H1 (cell line): ENCODE results near the gene TNKS2. TPM values are rescaled to one million over a fixed set of nuclear protein-coding genes. Genes with fewer than 3 reads are reported as not detected.

Experiments used
- ATF3 ChIP-seq: IDR thresholded peaks from 2 replicates; pipeline ENCODE4 v1.6.1; 2011; ENCODE audit warnings: low read depth, mild to moderate bottlenecking, low read length; ENCODE audit not compliant: insufficient read depth
- CHD7 ChIP-seq: fragments of 300-600 bp; sonication (generic); IDR thresholded peaks from 2 replicates; pipeline ENCODE4 v1.7.1; 2012; ENCODE audit warnings: low read length, moderate library complexity, mild to moderate bottlenecking, inconsistent platforms; ENCODE audit not compliant: insufficient replicate concordance
- HDAC2 ChIP-seq, 2 experiments: fragments of 300-600 bp in 1 of 2; sonication (generic) in 1 of 2; IDR thresholded peaks; 2 replicates each; pipeline ENCODE4 v1.6.1; 2011 to 2012; ENCODE audit warnings: low read depth in 2 of 2, low read length in 2 of 2, mild to moderate bottlenecking in 2 of 2, moderate library complexity in 2 of 2, borderline replicate concordance in 1 of 2, inconsistent platforms in 1 of 2
- JUND ChIP-seq: IDR thresholded peaks from 2 replicates; pipeline ENCODE4 v1.6.1; 2011; ENCODE audit warnings: mild to moderate bottlenecking, improper control_type of control experiment, low read length
- NRF1 ChIP-seq: IDR thresholded peaks from 2 replicates; pipeline ENCODE4 v1.6.1; 2011; ENCODE audit warnings: mild to moderate bottlenecking, low read depth, low read length, improper control_type of control experiment
- POLR2A ChIP-seq, 2 experiments: IDR thresholded peaks; 1 replicate in 1 of 2; 2 replicates in 1 of 2; pipeline ENCODE4 v1.6.1; 2011; ENCODE audit warnings: low read depth in 2 of 2, low read length in 2 of 2, mild to moderate bottlenecking in 2 of 2; ENCODE audit errors: control extremely low read depth in 1 of 2
- SIN3A ChIP-seq, 2 experiments: IDR thresholded peaks in 1 of 2; conservative IDR thresholded peaks in 1 of 2; 2 replicates each; pipeline ENCODE4 v1.6.1; 2011 to 2012; ENCODE audit warnings: low read length in 2 of 2, improper control_type of control experiment in 1 of 2, low read depth in 1 of 2, mild to moderate bottlenecking in 1 of 2
- TAF7 ChIP-seq: optimal IDR thresholded peaks from 2 replicates; pipeline ENCODE3; 2011; ENCODE audit warnings: low read depth, mild to moderate bottlenecking, inconsistent platforms, low read length, moderate library complexity, borderline replicate concordance
- polyA plus RNA-seq, 7 experiments: library from polyadenylated mRNA; depleted of rRNA in 3 of 7; stranded (reverse) in 5 of 7; unstranded in 2 of 7; fragments of >200 nt in 5 of 7; fragments of 200-250 nt in 2 of 7; gene quantifications; 1 replicate in 5 of 7; 2 replicates in 1 of 7; 4 replicates in 1 of 7; pipeline versions ENCODE4 v1.2.1 to v1.2.3, GENCODE V29; 2011 to 2013; ENCODE audit warnings: missing spikeins in 2 of 7, mixed read lengths in 2 of 7
- total RNA-seq: library from RNA; stranded (reverse); fragmentation: NEBNext Ultra II Directional; extraction: Animal tissue kit (Norgen Biotek cat#: 25700); gene quantifications from 2 replicates; pipeline ENCODE4 v1.2.1, GENCODE V29; 2021

TNKS2 gene
- total and polyA plus RNA-seq, 2 of the 8 experiments (the other 6 are each of a cell fraction or from before 2014, with no cell fraction given): 23.3 to 73.6 TPM

DNA sequence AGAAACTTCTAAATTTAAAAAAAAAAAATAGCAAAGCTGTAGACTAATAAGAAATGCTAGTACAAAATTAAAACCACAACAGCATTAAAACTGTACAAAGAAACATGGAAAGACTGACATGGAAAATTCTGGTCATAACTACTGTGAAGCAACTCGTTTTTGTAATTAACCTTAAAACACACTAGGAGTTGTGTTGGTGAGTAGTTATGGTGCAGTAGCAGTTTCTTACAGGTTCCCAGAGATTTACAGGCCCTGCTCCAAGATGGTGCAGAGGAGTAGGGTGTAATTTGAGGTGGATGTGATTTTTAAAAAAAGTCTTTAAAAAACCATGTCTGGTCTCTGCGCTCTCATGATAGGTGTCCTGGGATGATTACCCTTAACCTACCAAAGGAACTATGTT is 31.0 kb downstream of the TNKS2 start (continued):
- TF ChIP-seq CHD7: no peak
- TF ChIP-seq JUND: no peak
- TF ChIP-seq TAF7: no peak
- TF ChIP-seq HDAC2 (IDR thresholded peaks at IDR 0.05; ENCODE audit: borderline replicate concordance in 1 of 2, low read depth in 2 of 2, low read length in 2 of 2): no peak
- no peak for TF ChIP-seq POLR2A (IDR thresholded peaks at IDR 0.05; ENCODE audit: control extremely low read depth in 1 of 2, low read depth in 2 of 2, low read length in 2 of 2)
- no peak for TF ChIP-seq SIN3A (conservative IDR thresholded peaks at IDR 0.05 in 1 of 2, IDR thresholded peaks at IDR 0.05 in 1 of 2; ENCODE audit: low read depth in 1 of 2, low read length in 2 of 2)
- TF ChIP-seq NRF1: no peak
- no peak for TF ChIP-seq ATF3
